Progenitor cell of endocrine pancreas (in vitro differentiated cells): ENCODE results near the gene DMWD. TPM values are rescaled to one million over a fixed set of nuclear protein-coding genes. Genes with fewer than 3 reads are reported as not detected.

ENCODE experiments used
- DNase-seq: peaks from one replicate; pipeline ENCODE4 v3.0.0; 2021; ENCODE audit warnings: low spot score; ENCODE audit not compliant: unreplicated experiment
- H3K27ac Mint-ChIP-seq: 2 replicates; pipeline ENCODE4 v1.8.0; 2021; ENCODE audit warnings: mild to moderate bottlenecking, moderate library complexity, mixed read lengths
- H3K27me3 Mint-ChIP-seq: 2 replicates; pipeline ENCODE4 v1.8.0; 2021; ENCODE audit warnings: mixed read lengths
- H3K36me3 Mint-ChIP-seq: 2 replicates; pipeline ENCODE4 v1.8.0; 2022; ENCODE audit warnings: mixed read lengths; ENCODE audit not compliant: insufficient read depth
- H3K4me1 Mint-ChIP-seq: 2 replicates; pipeline ENCODE4 v1.8.0; 2021; ENCODE audit warnings: low read depth, mixed read lengths
- H3K4me3 Mint-ChIP-seq: 2 replicates; pipeline ENCODE4 v1.8.0; 2021; ENCODE audit warnings: low read depth, mild to moderate bottlenecking, moderate library complexity, mixed read lengths
- H3K9me3 Mint-ChIP-seq: 2 replicates; pipeline ENCODE4 v1.8.0; 2021; ENCODE audit warnings: low read depth, mixed read lengths
- total RNA-seq: library from RNA; stranded (reverse); gene quantifications from 2 replicates; pipeline ENCODE4 v1.2.1, GENCODE V29; 2021
- TF ChIP-seq, protein P1 (sequence below): fragments of 200-600 bp; sonication (generic); IDR thresholded peaks from one replicate; pipeline ENCODE4 v1.5.0; 2021; ENCODE audit warnings: antibody characterized with exemption, mild to moderate bottlenecking; ENCODE audit not compliant: unreplicated experiment

The DMWD gene
- total RNA-seq, 1 donor from 2014 or later, result 108 TPM

DNA sequence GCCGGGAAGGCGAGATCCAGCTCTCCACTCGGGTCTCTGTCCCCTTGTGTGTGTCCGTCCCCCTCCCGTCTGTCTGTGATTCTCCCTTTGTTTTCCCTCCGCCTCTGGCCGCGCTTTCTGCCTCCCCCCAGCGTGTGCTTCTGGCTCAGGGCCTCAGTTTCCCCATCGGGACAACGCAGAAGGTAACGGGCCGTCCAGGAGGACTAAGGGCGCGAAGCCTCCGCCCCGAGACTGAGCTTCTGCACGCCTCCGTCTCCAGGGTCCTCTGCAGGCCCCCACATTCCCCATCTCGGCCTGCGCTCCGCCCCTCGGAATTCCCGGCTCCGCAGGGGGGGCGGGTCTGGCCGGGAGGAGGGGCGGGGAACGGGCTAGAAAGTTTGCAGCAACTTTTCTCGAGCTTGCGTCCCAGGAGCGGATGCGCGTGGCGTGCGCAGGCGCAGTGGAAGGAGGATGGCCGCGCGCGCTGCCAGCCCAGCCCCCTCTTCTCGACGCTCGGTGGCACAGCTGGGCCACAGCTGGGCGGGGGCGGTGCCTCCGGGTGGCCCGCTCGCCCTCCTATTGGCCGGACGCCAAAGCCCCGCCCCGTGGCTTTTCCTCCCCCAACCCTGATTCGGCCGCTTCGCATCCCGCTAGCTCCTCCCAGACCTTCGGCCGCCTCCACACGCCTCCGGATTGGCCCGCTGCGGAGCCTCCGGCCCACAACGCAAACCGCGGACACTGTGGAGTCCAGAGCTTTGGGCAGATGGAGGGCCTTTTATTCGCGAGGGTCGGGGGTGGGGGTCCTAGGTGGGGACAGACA lies 23.5 kb downstream of the DMWD start, which contains the start of gene SIX5:
Gene SIX5, minus strand, starts transcription at position 269 of the 799 bp plus-strand sequence. CDS start 408 bp downstream, outside the sequence.
- Mint-ChIP-seq H3K4me3 (peak within 1 kb of the TSS; percentile 97), H3K27ac (peak within 1 kb of the TSS; percentile 100), H3K9me3 (no peaks in the 10 kb centered on the region), H3K27me3 (no peaks in the 10 kb centered on the region), H3K4me1 (peaks cover 25% of the 10 kb centered on the region), H3K36me3 (peaks cover 9% of the 10 kb centered on the region)
- DNase-seq, result peak; percentile 96
- TF ChIP-seq, protein P1, sequence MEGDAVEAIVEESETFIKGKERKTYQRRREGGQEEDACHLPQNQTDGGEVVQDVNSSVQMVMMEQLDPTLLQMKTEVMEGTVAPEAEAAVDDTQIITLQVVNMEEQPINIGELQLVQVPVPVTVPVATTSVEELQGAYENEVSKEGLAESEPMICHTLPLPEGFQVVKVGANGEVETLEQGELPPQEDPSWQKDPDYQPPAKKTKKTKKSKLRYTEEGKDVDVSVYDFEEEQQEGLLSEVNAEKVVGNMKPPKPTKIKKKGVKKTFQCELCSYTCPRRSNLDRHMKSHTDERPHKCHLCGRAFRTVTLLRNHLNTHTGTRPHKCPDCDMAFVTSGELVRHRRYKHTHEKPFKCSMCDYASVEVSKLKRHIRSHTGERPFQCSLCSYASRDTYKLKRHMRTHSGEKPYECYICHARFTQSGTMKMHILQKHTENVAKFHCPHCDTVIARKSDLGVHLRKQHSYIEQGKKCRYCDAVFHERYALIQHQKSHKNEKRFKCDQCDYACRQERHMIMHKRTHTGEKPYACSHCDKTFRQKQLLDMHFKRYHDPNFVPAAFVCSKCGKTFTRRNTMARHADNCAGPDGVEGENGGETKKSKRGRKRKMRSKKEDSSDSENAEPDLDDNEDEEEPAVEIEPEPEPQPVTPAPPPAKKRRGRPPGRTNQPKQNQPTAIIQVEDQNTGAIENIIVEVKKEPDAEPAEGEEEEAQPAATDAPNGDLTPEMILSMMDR, result no peak

DNA sequence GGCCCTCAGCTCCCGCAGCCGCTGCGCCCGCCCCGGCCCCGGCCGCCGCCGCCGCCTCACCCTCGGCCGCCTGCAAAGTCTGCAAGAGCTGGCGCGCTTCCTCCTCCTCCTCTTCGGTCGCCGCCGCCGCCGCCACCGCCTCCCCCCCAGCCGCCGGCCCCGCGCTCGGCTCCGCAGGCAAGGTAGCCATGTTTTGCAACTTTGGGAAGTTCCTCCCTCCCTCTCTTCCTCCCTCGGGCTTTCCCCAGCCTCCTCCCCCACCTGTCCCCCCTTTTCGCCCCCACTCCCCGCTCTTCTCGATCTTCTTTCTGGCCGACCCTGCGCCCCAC lies 24.0 kb downstream of the DMWD start:
- Mint-ChIP-seq H3K9me3 (no peaks in the 10 kb centered on the region), H3K4me3 (peak overlapping the region; percentile 97), H3K36me3 (peaks cover 9% of the 10 kb centered on the region), H3K27me3 (no peaks in the 10 kb centered on the region), H3K27ac (peak overlapping the region; percentile 100), H3K4me1 (peaks cover 25% of the 10 kb centered on the region)
- DNase-seq, result no peak
- TF ChIP-seq, protein P1, result no peak

DNA sequence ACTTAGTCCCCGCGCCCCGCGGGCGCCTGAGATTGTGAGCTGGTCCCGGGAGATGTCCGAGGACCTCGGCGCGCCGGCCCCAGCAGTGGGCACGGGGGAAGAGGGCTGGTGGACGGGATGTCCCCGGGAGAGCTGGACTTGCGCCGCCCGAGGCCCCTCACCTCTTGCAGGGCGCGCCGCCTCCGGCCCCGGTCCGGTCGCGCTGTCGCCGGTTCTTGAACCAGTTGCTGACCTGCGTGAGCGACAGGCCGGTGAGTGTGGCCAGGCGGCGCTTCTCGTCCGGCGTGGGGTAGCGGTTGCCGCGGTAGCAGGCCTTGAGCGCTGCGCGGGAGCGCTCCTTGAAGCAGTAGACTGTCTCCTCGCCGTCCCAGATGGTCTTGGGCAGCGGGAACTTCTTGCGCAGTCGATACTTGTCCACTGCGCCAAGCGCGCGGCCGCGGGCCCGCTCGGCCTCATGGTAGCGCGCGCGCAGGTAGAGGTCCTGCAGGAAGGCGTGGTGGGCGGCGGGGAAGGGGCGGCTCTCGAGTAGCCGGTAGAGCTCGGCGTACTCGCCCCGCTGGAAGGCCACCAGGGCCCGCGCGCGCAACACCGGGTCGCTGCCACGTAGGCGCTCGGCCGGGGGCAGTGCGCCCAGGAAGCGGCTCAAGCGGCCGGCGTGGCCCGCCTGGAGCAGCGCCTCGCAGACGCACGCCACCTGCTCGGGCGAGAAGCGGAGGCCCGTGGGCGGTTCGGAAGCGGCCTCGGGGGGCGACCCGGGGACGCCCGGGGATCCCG lies 24.6 kb downstream of the DMWD start:
- H3K4me1 Mint-ChIP-seq, result peaks cover 21% of the 10 kb centered on the region
- TF ChIP-seq, protein P1, result no peak
- no peaks in the 10 kb centered on the region for H3K9me3 Mint-ChIP-seq
- peak; percentile 57 for DNase-seq
- H3K27ac Mint-ChIP-seq, result peak overlapping the region; percentile 93
- peaks cover 7% of the 10 kb centered on the region for H3K36me3 Mint-ChIP-seq
- peak overlapping the region; percentile 79 for H3K4me3 Mint-ChIP-seq
- no peaks in the 10 kb centered on the region for H3K27me3 Mint-ChIP-seq

DNA sequence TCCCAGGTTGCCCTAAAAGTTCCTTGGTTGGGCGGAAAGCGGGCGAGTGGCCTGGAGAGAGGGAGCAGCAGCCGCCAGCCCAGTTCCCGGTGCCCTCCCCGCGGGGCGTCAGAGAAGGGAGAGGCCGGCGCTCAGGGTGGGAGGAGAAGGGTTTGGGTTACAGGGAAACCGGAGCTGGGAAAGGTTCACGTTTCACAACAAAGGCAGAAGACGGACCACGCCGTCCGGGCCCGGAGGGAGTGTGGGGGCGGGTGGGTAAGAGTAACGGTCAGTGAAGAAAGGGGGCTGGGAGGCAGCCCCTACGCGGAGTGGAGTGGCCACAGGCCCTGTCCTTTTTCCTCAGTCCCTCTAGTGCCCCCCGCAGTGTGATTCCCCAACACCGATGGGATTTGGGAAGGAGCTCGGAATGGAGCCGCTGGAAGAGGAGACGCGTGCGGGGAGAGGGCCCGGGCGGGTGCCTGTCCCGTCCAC lies 25.2 kb downstream of the DMWD start:
- peaks cover 7% of the 10 kb centered on the region for H3K36me3 Mint-ChIP-seq
- TF ChIP-seq, protein P1, result no peak
- H3K27ac Mint-ChIP-seq, result peak overlapping the region; percentile 93
- peak overlapping the region; percentile 79 for H3K4me3 Mint-ChIP-seq
- no peaks in the 10 kb centered on the region for H3K9me3 Mint-ChIP-seq
- peaks cover 21% of the 10 kb centered on the region for H3K4me1 Mint-ChIP-seq
- no peaks in the 10 kb centered on the region for H3K27me3 Mint-ChIP-seq
- no peak for DNase-seq

DNA sequence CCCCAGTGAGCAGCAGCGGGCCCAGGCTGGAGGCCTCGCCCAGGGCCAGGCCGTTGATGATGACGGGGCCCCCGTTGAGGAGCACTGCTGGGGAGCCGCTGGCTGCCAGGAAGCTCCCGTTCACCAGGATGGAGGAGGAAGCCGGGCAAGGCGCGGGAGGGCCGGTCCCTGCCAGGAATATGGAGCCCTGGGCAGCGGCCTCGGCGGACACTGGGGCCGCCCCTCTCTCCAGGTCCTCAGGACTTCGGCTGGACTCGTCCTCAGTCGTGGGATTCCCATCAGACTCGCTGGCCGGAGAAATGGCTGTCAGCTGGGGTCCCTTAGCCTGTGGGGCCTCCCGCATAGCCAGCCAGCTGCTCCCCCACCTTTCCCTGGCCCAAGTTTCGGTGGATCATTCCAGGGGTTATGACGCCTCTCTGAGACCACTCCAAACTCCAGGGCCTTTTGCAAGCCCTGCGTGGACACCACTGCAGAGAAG lies 25.7 kb downstream of the DMWD start:
- Mint-ChIP-seq H3K27me3 (peaks cover 3% of the 10 kb centered on the region), H3K4me3 (peak overlapping the region; percentile 79), H3K36me3 (peaks cover 3% of the 10 kb centered on the region), H3K9me3 (no peaks in the 10 kb centered on the region), H3K4me1 (peaks cover 17% of the 10 kb centered on the region), H3K27ac (peak overlapping the region; percentile 93)
- DNase-seq, result no peak
- TF ChIP-seq, protein P1, result no peak
